GM12865 (cell line): ENCODE data around the gene KEL.
A peak's percentile ranks its signal among the peaks of the same experiment; 100 is the strongest.

ENCODE experiments used
- DNase-seq: peaks from one replicate; pipeline ENCODE4 v3.0.0; 2010; ENCODE audit warnings: low read depth
- H3K4me3 ChIP-seq: 2 replicates; pipeline ENCODE4 v1.5.1; 2011; ENCODE audit warnings: mild to moderate bottlenecking, low read depth, low read length, control low read depth
- CTCF ChIP-seq: IDR thresholded peaks from 2 replicates; pipeline ENCODE4 v1.5.1; 2011; ENCODE audit warnings: low read length, control low read depth, low read depth, inconsistent platforms; ENCODE audit not compliant: insufficient read depth; ENCODE audit errors: missing control alignments

Gene KEL

GRCh38 chr7:142961973-142962926 is at the start of gene KEL:
Gene KEL (minus strand): TSS chr7:142962363. CDS start chr7:142962206, 157 bp downstream.
- TF ChIP-seq CTCF: no peak
- H3K4me3 ChIP-seq: no peak within 1 kb of the TSS
- DNase-seq: no peak

GRCh38 chr7:143008007-143008901 is 46.1 kb upstream of the KEL start:
- no peak overlapping the region for H3K4me3 ChIP-seq
- peak; percentile 66 for DNase-seq
- peak; percentile 72 for TF ChIP-seq CTCF

- no peak overlapping the region for H3K4me3 ChIP-seq
- TF ChIP-seq CTCF: no peak
Measured at GRCh38 chr7:143005632-143006260, 43.6 kb upstream of the KEL start.

GRCh38 chr7:143003393-143004051 is 41.4 kb upstream of the KEL start:
- no peak overlapping the region for H3K4me3 ChIP-seq
- DNase-seq: peak; percentile 69
- TF ChIP-seq CTCF: peak; percentile 63

More at GRCh38 chr7:143005632-143006260, 43.6 kb upstream of the KEL start:
- no peak for DNase-seq

- H3K4me3 ChIP-seq: no peak overlapping the region
- no peak for DNase-seq
- no peak for TF ChIP-seq CTCF
Measured at GRCh38 chr7:143002898-143003297, 40.7 kb upstream of the KEL start.

GRCh38 chr7:143002106-143002505 is 39.9 kb upstream of the KEL start:
- TF ChIP-seq CTCF: peak; percentile 9
- H3K4me3 ChIP-seq: no peak overlapping the region
- peak; percentile 20 for DNase-seq
